ENCODE measurements around the gene CHST13. TPM values are rescaled to one million over a fixed set of nuclear protein-coding genes. Genes with fewer than 3 reads are reported as not detected.

CHST13 gene
- total RNA-seq, 4 donors from 2014 or later, result 0.23 to 0.95 TPM; not detected in 2

GRCh38 chr3:126481808-126482502, 42.0 kb upstream of the CHST13 start:
- Histone ChIP-seq H3K36me3 (no peaks in the 10 kb centered on the region), H3K4me3 (no peak overlapping the region), H3K27ac (no peak overlapping the region), H3K9me3 (no peaks in the 10 kb centered on the region), H3K27me3 (no peaks in the 10 kb centered on the region), H3K4me1 (peaks cover 4 to 11% (median 4%) of the 10 kb centered on the region in 3 donors)
- DNase-seq, result no peak
- TF ChIP-seq CTCF (IDR thresholded peaks at IDR 0.05) (no peak), POLR2A (IDR thresholded peaks at IDR 0.05) (no peak)
- 77 to 87% methylated on average over 11 to 13 of the region's 16 CpGs for WGBS, 2 donors
- intact Hi-C loops (cut with DNase I), result no loop called here

GRCh38 chr3:126482503-126483255, 41.3 kb upstream of the CHST13 start:
- intact Hi-C loops (cut with DNase I), result no loop called here
- H3K4me3 ChIP-seq, result no peak overlapping the region
- H3K9me3 ChIP-seq, result no peaks in the 10 kb centered on the region
- TF ChIP-seq POLR2A (IDR thresholded peaks at IDR 0.05) (no peak), CTCF (IDR thresholded peaks at IDR 0.05) (no peak)
- no peak for DNase-seq
- H3K36me3 ChIP-seq, result no peaks in the 10 kb centered on the region
- WGBS, 2 donors, result 77 to 87% methylated on average over 14 to 15 of the region's 15 CpGs
- peaks cover 6 to 15% (median 8%) of the 10 kb centered on the region in 3 donors for H3K4me1 ChIP-seq
- no peak overlapping the region for H3K27ac ChIP-seq
- peaks cover 0 to 5% (median 0%) of the 10 kb centered on the region in 4 donors for H3K27me3 ChIP-seq

GRCh38 chr3:126483321-126483761, 40.6 kb upstream of the CHST13 start:
- intact Hi-C loops (cut with DNase I), result no loop called here
- Histone ChIP-seq H3K27ac (no peak overlapping the region), H3K4me3 (no peak overlapping the region), H3K9me3 (no peaks in the 10 kb centered on the region), H3K4me1 (peaks cover 6 to 18% (median 8%) of the 10 kb centered on the region in 3 donors), H3K27me3 (peaks cover 0 to 10% (median 0%) of the 10 kb centered on the region in 4 donors), H3K36me3 (no peaks in the 10 kb centered on the region)
- DNase-seq, result no peak
- TF ChIP-seq POLR2A (IDR thresholded peaks at IDR 0.05) (no peak), CTCF (IDR thresholded peaks at IDR 0.05) (no peak)
- WGBS, 2 donors, result 70 to 72% methylated on average over 3 to 4 of the region's 14 CpGs

GRCh38 chr3:126484148-126484547, 39.8 kb upstream of the CHST13 start:
- intact Hi-C loops (cut with DNase I), result no loop called here
- 66 to 76% methylated on average over 3 of the region's 3 CpGs for WGBS, 2 donors

More at GRCh38 chr3:126484148-126484547, 39.8 kb upstream of the CHST13 start:
- DNase-seq, result no peak
- peaks cover 0 to 10% (median 0%) of the 10 kb centered on the region in 4 donors for H3K27me3 ChIP-seq
- H3K4me1 ChIP-seq, result peaks cover 6 to 18% (median 8%) of the 10 kb centered on the region in 3 donors
- TF ChIP-seq POLR2A (IDR thresholded peaks at IDR 0.05) (no peak), CTCF (IDR thresholded peaks at IDR 0.05) (no peak)
- no peaks in the 10 kb centered on the region for H3K9me3 ChIP-seq
- no peaks in the 10 kb centered on the region for H3K36me3 ChIP-seq
- H3K27ac ChIP-seq, result no peak overlapping the region
- H3K4me3 ChIP-seq, result no peak overlapping the region
